ENCODE results near the gene SPDYC.

DNA sequence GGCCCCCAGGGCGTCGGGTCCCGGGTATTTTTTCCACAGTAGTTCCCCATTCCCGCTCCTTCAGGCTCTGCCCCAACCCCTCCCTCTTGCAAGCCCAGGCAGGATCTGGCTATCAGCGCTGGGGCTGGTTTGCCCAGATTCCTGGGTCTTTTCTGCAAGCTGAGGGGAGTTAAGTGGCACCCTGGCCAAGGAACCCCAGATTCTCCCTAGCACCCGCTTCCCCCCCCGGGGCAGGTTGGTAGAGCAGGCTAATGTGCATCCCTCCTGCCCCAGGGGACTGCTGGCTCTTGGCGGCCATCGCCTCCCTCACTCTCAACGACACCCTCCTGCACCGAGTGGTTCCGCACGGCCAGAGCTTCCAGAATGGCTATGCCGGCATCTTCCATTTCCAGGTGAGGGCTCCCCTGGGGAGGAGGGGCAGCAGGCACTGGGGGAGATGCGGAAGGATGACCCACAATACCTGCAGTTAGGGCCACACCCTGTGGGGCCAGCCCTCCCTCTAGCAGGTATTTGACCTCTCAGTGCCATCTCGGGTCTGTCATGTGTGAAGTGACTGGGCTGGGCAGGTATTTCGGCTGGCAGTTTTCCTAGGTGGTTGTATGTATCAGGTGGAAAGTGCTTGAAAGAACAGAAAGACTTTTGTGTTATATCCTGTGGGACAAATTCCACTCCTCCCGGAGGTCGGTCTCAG lies 13.3 kb downstream of the SPDYC start:
- TF ChIP-seq, protein P1, sequence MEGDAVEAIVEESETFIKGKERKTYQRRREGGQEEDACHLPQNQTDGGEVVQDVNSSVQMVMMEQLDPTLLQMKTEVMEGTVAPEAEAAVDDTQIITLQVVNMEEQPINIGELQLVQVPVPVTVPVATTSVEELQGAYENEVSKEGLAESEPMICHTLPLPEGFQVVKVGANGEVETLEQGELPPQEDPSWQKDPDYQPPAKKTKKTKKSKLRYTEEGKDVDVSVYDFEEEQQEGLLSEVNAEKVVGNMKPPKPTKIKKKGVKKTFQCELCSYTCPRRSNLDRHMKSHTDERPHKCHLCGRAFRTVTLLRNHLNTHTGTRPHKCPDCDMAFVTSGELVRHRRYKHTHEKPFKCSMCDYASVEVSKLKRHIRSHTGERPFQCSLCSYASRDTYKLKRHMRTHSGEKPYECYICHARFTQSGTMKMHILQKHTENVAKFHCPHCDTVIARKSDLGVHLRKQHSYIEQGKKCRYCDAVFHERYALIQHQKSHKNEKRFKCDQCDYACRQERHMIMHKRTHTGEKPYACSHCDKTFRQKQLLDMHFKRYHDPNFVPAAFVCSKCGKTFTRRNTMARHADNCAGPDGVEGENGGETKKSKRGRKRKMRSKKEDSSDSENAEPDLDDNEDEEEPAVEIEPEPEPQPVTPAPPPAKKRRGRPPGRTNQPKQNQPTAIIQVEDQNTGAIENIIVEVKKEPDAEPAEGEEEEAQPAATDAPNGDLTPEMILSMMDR (IDR thresholded peaks at IDR 0.05; ENCODE audit: low read depth, low read length): no peak
- TF ChIP-seq, protein P2, sequence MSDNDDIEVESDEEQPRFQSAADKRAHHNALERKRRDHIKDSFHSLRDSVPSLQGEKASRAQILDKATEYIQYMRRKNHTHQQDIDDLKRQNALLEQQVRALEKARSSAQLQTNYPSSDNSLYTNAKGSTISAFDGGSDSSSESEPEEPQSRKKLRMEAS (IDR thresholded peaks at IDR 0.05; ENCODE audit: low read depth, low read length): no peak

Measured in NB4 (cell line).